Fibroblast of lung (primary cell): ENCODE results near the gene CASP6. TPM values are rescaled to one million over a fixed set of nuclear protein-coding genes. Genes with fewer than 3 reads are reported as not detected.

Experiments used
- DNase-seq, 2 donors: peaks; one replicate each; pipeline versions ENCODE4 v3.0.0 to v3.0.0-alpha.2; 2010; ENCODE audit warnings: low read depth in 2 of 2
- H2AFZ ChIP-seq: 2 replicates; pipeline ENCODE4 v1.5.1; 2012; ENCODE audit warnings: low read length, control low read depth, inconsistent platforms
- H3K27ac ChIP-seq: 2 replicates; pipeline ENCODE4 v1.5.1; 2011; ENCODE audit warnings: low read length, control low read depth; ENCODE audit not compliant: insufficient read depth
- H3K27me3 ChIP-seq: 2 replicates; pipeline ENCODE4 v1.5.1; 2011; ENCODE audit warnings: mild to moderate bottlenecking, low read length; ENCODE audit not compliant: control insufficient read depth, insufficient read depth
- H3K36me3 ChIP-seq: 2 replicates; pipeline ENCODE4 v1.5.1; 2011; ENCODE audit warnings: low read length; ENCODE audit not compliant: control insufficient read depth, insufficient read depth
- H3K4me1 ChIP-seq: 2 replicates; pipeline ENCODE4 v1.5.1; 2011; ENCODE audit warnings: low read length; ENCODE audit not compliant: control insufficient read depth, insufficient read depth; ENCODE audit errors: extremely low read depth
- H3K4me2 ChIP-seq: 2 replicates; pipeline ENCODE4 v1.5.1; 2011; ENCODE audit warnings: low read length, control low read depth; ENCODE audit not compliant: insufficient read depth; ENCODE audit errors: extremely low read depth
- H3K4me3 ChIP-seq, 4 experiments: fragments of 200-600 bp in 1 of 4; sonication (generic) in 1 of 4; replicated peaks in 1 of 4; 2 replicates each; pipeline ENCODE4 v1.5.1; 2011 to 2016; ENCODE audit warnings: low read length in 4 of 4, low read depth in 3 of 4, mild to moderate bottlenecking in 3 of 4, control low read depth in 2 of 4, inconsistent platforms in 1 of 4, mixed read lengths in 1 of 4; ENCODE audit not compliant: insufficient read depth in 1 of 4; ENCODE audit errors: control extremely low read depth in 1 of 4
- H3K79me2 ChIP-seq: 2 replicates; pipeline ENCODE4 v1.5.1; 2012; ENCODE audit warnings: mild to moderate bottlenecking, low read length, inconsistent platforms; ENCODE audit not compliant: control insufficient read depth, insufficient read depth
- H3K9ac ChIP-seq: 2 replicates; pipeline ENCODE4 v1.5.1; 2011; ENCODE audit warnings: mild to moderate bottlenecking, low read length, control low read depth; ENCODE audit not compliant: insufficient read depth
- H3K9me3 ChIP-seq: 2 replicates; pipeline ENCODE4 v1.5.1; 2012; ENCODE audit warnings: low read depth, low read length; ENCODE audit not compliant: control insufficient read depth, insufficient read depth
- H4K20me1 ChIP-seq: 2 replicates; pipeline ENCODE4 v1.5.1; 2011; ENCODE audit warnings: low read length; ENCODE audit not compliant: control insufficient read depth, insufficient read depth; ENCODE audit errors: extremely low read depth
- CTCF ChIP-seq, 2 donors: IDR thresholded peaks in 1 of 2; conservative IDR thresholded peaks in 1 of 2; 1 replicate in 1 of 2; 2 replicates in 1 of 2; pipeline ENCODE4 v1.5.1; 2011 to 2012; ENCODE audit warnings: low read length in 2 of 2, control low read depth in 1 of 2, inconsistent platforms in 1 of 2, low read depth in 1 of 2, mild to moderate bottlenecking in 1 of 2
- EZH2 ChIP-seq: IDR thresholded peaks from 2 replicates; pipeline ENCODE4 v1.5.1; 2012; ENCODE audit warnings: low read length, control low read depth, mild to moderate bottlenecking; ENCODE audit errors: missing control alignments
- polyA plus RNA-seq, 2 donors: library from polyadenylated mRNA; depleted of rRNA in 1 of 2; stranded (reverse) in 1 of 2; unstranded in 1 of 2; fragments of >200 nt; gene quantifications; 2 replicates each; pipeline ENCODE4 v1.2.1, GENCODE V29; 2011 to 2012; ENCODE audit warnings: missing spikeins in 1 of 2
- total RNA-seq: library from RNA; depleted of rRNA; stranded (reverse); fragments of >200 nt; gene quantifications from 2 replicates; pipeline ENCODE4 v1.2.1, GENCODE V29; 2014

The CASP6 gene
- total and polyA plus RNA-seq, 2 donors (not counting 1 experiment from before 2014, with no cell fraction given), result 33.5 to 44.7 TPM

DNA sequence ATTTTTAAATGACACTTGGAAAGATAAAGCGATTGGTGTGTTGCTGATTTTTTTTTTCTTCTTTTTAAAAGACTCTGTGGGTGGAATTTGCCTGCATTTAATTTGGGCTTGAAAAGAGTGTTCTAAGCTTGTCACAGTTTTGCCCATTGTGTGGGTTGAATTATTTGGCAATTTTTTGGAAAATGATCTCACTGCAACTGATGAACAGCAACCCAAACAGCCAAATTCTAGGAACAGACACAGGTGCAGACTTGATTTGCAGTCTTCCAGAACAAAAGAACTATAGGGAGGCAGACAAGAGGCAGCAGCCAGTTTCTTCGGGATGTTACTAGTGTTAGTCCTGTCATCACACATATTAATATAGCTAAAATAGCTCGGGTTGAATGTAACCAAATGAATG, 40.5 kb downstream of the CASP6 start:
- H4K20me1 ChIP-seq, result no peaks in the 10 kb centered on the region
- no peak overlapping the region for H3K27ac ChIP-seq
- H3K4me1 ChIP-seq, result no peaks in the 10 kb centered on the region
- H3K36me3 ChIP-seq, result no peaks in the 10 kb centered on the region
- DNase-seq, result no peak
- TF ChIP-seq EZH2, result no peak
- no peak for TF ChIP-seq CTCF (conservative IDR thresholded peaks at IDR 0.05 in 1 of 2, IDR thresholded peaks at IDR 0.05 in 1 of 2; ENCODE audit: low read depth in 1 of 2, low read length in 2 of 2)
- no peaks in the 10 kb centered on the region for H3K27me3 ChIP-seq
- no peaks in the 10 kb centered on the region for H3K9me3 ChIP-seq
- H3K4me3 ChIP-seq, result no peak overlapping the region
- no peak overlapping the region for H3K9ac ChIP-seq
- no peak overlapping the region for H2AFZ ChIP-seq
- H3K4me2 ChIP-seq, result no peak overlapping the region
- no peaks in the 10 kb centered on the region for H3K79me2 ChIP-seq

- no peak overlapping the region for H3K27ac ChIP-seq
- H4K20me1 ChIP-seq, result no peaks in the 10 kb centered on the region
- no peaks in the 10 kb centered on the region for H3K9me3 ChIP-seq
- no peak overlapping the region for H2AFZ ChIP-seq
- no peaks in the 10 kb centered on the region for H3K4me1 ChIP-seq
- no peak overlapping the region for H3K9ac ChIP-seq
- no peaks in the 10 kb centered on the region for H3K36me3 ChIP-seq
- no peaks in the 10 kb centered on the region for H3K27me3 ChIP-seq
- DNase-seq, result no peak
- H3K79me2 ChIP-seq, result no peaks in the 10 kb centered on the region
- TF ChIP-seq CTCF (conservative IDR thresholded peaks at IDR 0.05 in 1 of 2, IDR thresholded peaks at IDR 0.05 in 1 of 2; ENCODE audit: low read depth in 1 of 2, low read length in 2 of 2) (no peak), EZH2 (no peak)
- H3K4me2 ChIP-seq, result no peak overlapping the region
- no peak overlapping the region for H3K4me3 ChIP-seq
These were observed 41.1 kb downstream of the CASP6 start for GRCh38 chr4:109662116-109662515.

GRCh38 chr4:109658871-109659410, 44.3 kb downstream of the CASP6 start:
- Histone ChIP-seq H3K4me3 (no peak overlapping the region), H3K4me2 (no peak overlapping the region), H3K36me3 (no peaks in the 10 kb centered on the region), H2AFZ (no peak overlapping the region), H3K9ac (no peak overlapping the region), H3K27me3 (no peaks in the 10 kb centered on the region), H4K20me1 (no peaks in the 10 kb centered on the region), H3K4me1 (no peaks in the 10 kb centered on the region), H3K79me2 (no peaks in the 10 kb centered on the region), H3K27ac (no peak overlapping the region), H3K9me3 (no peaks in the 10 kb centered on the region)
- TF ChIP-seq CTCF (conservative IDR thresholded peaks at IDR 0.05 in 1 of 2, IDR thresholded peaks at IDR 0.05 in 1 of 2; ENCODE audit: low read depth in 1 of 2, low read length in 2 of 2) (no peak), EZH2 (no peak)
- peak in 1 of 2 donors; percentile 28 for DNase-seq
